ENCODE measurements around the gene SPON1.

The SPON1 gene

GRCh38 chr11:14181121-14181520, 218.6 kb downstream of the SPON1 start:
- no peaks in the 10 kb centered on the region for H3K4me1 ChIP-seq (ENCODE audit: insufficient read depth, low read length)
- H3K79me2 ChIP-seq (ENCODE audit: insufficient read depth, low read length): no peaks in the 10 kb centered on the region
- no peaks in the 10 kb centered on the region for H4K20me1 ChIP-seq (ENCODE audit: insufficient read depth, low read length)
- H3K9ac ChIP-seq (ENCODE audit: low read depth, low read length): no peak overlapping the region
- no peak overlapping the region for H2AFZ ChIP-seq (ENCODE audit: low read depth, low read length)
- H3K9me3 ChIP-seq (ENCODE audit: insufficient read depth, low read length, severe bottlenecking): no peaks in the 10 kb centered on the region
- H3K36me3 ChIP-seq (ENCODE audit: insufficient read depth, low read length): no peaks in the 10 kb centered on the region
- H3K4me2 ChIP-seq (ENCODE audit: insufficient read depth, low read length): no peak overlapping the region
- no peak overlapping the region for H3K4me3 ChIP-seq (ENCODE audit: low read depth in 1 of 2, low read length in 2 of 2)
- H3K27me3 ChIP-seq (ENCODE audit: insufficient read depth, low read length, poor library complexity): no peaks in the 10 kb centered on the region
- no peak for TF ChIP-seq CTCF (IDR thresholded peaks at IDR 0.05; ENCODE audit: borderline replicate concordance, extremely low read depth, low read length, poor library complexity, severe bottlenecking)
- no peak for TF ChIP-seq EZH2 (IDR thresholded peaks at IDR 0.05; ENCODE audit: borderline replicate concordance, low read depth, low read length, severe bottlenecking)
- DNase-seq (no peak), ATAC-seq (ENCODE audit: insufficient read depth, low read depth) (no peak)
- no peak overlapping the region for H3K27ac ChIP-seq (ENCODE audit: low read length)

DNA sequence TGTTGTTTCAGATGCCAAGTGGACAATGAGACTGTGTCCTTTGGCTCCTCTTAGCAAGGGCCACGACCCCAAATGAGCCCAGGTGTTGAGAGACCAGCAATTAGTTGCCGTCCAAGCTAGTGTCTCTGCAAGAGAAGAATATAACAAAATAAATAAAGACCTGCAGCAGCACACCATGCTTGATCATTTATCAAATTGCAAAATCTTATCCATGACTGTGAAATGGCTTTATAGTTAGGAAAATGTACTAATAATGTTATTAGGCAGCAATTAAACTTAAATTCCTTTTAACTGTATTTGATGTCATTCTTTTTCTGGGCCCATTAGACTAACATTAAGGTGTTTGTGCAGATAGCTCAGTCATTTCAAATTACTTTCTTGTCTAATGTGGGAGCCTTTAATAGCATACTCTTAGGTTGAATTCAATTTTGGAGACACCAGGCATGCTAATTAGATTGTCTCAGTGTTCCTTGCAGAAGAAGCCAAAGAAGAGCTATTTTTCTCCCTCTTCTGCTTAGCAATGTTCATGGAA, 220.4 kb downstream of the SPON1 start:
- no peak for TF ChIP-seq CTCF (IDR thresholded peaks at IDR 0.05; ENCODE audit: borderline replicate concordance, extremely low read depth, low read length, poor library complexity, severe bottlenecking)
- TF ChIP-seq EZH2 (IDR thresholded peaks at IDR 0.05; ENCODE audit: borderline replicate concordance, low read depth, low read length, severe bottlenecking): no peak
- Histone ChIP-seq H4K20me1 (ENCODE audit: insufficient read depth, low read length) (no peaks in the 10 kb centered on the region), H3K79me2 (ENCODE audit: insufficient read depth, low read length) (no peaks in the 10 kb centered on the region), H3K27me3 (ENCODE audit: insufficient read depth, low read length, poor library complexity) (no peaks in the 10 kb centered on the region), H3K9ac (ENCODE audit: low read depth, low read length) (no peak overlapping the region), H3K27ac (ENCODE audit: low read length) (no peak overlapping the region), H3K4me3 (ENCODE audit: low read depth in 1 of 2, low read length in 2 of 2) (no peak overlapping the region), H2AFZ (ENCODE audit: low read depth, low read length) (no peak overlapping the region), H3K36me3 (ENCODE audit: insufficient read depth, low read length) (no peaks in the 10 kb centered on the region), H3K4me2 (ENCODE audit: insufficient read depth, low read length) (no peak overlapping the region), H3K4me1 (ENCODE audit: insufficient read depth, low read length) (no peaks in the 10 kb centered on the region), H3K9me3 (ENCODE audit: insufficient read depth, low read length, severe bottlenecking) (no peaks in the 10 kb centered on the region)
- DNase-seq: no peak
- ATAC-seq (ENCODE audit: insufficient read depth, low read depth): no peak

DNA sequence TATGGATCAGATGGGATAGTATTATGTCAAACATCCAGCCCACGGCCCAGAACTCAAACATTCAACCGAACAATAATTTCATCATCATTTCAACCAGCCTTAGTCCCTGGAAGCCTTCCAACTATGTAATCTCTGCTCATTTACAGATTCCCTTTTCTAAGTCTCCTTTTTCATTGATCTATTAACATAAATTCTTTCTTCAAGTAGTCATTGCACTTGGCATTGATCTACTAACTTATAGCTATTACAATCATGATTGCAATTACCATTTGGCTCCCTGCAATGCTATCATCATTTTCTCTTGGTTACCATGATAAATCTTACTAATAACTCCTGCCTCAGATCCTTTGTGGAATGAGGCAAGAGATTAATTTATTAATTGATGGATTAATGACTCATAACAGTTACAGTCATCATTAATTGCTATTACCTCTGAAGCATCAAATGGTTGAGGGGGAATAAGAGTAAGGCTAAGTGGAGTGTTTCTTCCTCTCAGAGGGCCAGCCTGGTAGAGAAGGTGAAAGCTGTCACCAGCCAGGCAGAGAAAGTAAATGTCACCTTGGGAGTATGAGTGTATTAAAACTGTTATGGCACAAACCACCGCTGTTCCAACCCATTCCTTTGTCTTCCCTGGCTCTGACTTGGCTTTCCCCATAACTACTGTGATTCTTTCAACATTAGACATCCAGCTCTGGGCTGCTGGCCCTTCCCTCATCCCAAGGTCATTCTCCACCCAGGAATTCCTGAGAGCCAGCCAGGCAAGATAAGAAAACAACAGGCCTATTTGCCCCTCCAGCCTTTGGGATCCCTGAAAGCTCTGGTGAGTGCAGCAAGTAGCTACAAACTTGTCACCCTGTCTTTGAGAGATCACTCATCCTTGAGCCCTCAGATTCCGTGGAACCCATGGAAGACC, 221.8 kb downstream of the SPON1 start:
- no peaks in the 10 kb centered on the region for H3K79me2 ChIP-seq (ENCODE audit: insufficient read depth, low read length)
- no peaks in the 10 kb centered on the region for H3K9me3 ChIP-seq (ENCODE audit: insufficient read depth, low read length, severe bottlenecking)
- H3K9ac ChIP-seq (ENCODE audit: low read depth, low read length): no peak overlapping the region
- no peak overlapping the region for H2AFZ ChIP-seq (ENCODE audit: low read depth, low read length)
- H3K27me3 ChIP-seq (ENCODE audit: insufficient read depth, low read length, poor library complexity): no peaks in the 10 kb centered on the region
- no peaks in the 10 kb centered on the region for H3K36me3 ChIP-seq (ENCODE audit: insufficient read depth, low read length)
- DNase-seq: no peak
- H4K20me1 ChIP-seq (ENCODE audit: insufficient read depth, low read length): no peaks in the 10 kb centered on the region
- TF ChIP-seq CTCF (IDR thresholded peaks at IDR 0.05; ENCODE audit: borderline replicate concordance, extremely low read depth, low read length, poor library complexity, severe bottlenecking): no peak
- no peak for TF ChIP-seq EZH2 (IDR thresholded peaks at IDR 0.05; ENCODE audit: borderline replicate concordance, low read depth, low read length, severe bottlenecking)
- no peak overlapping the region for H3K4me2 ChIP-seq (ENCODE audit: insufficient read depth, low read length)
- no peaks in the 10 kb centered on the region for H3K4me1 ChIP-seq (ENCODE audit: insufficient read depth, low read length)
- H3K4me3 ChIP-seq (ENCODE audit: low read depth in 1 of 2, low read length in 2 of 2): no peak overlapping the region
- no peak overlapping the region for H3K27ac ChIP-seq (ENCODE audit: low read length)
- no peak for ATAC-seq (ENCODE audit: insufficient read depth, low read depth)
